GM21825 (cell line): ENCODE data around the gene TMEM151A.
"Not testable (repeated sequence)": the region's sequence is repeated elsewhere in the genome, so short reads cannot be mapped to it uniquely, and the experiment has no call there.

Experiments used
- ATAC-seq: cut with Tn5 transposase; IDR thresholded peaks from one replicate; pipeline ENCODE4 v1.9.1; 2021; ENCODE audit warnings: mild to moderate bottlenecking, moderate library complexity; ENCODE audit not compliant: unreplicated experiment

TMEM151A gene

GRCh38 chr11:66291706-66292542 is at the start of gene TMEM151A:
TMEM151A (plus strand) TSS chr11:66291894; CDS start chr11:66292014, 120 bp downstream.
- no peak for ATAC-seq

- no peak for ATAC-seq
Measured at GRCh38 chr11:66242095-66242765, 49.5 kb upstream of the TMEM151A start.

- no peak for ATAC-seq
Measured at GRCh38 chr11:66243782-66244535, 47.7 kb upstream of the TMEM151A start.

- ATAC-seq: no peak
Measured at GRCh38 chr11:66247295-66247694, 44.4 kb upstream of the TMEM151A start.

DNA sequence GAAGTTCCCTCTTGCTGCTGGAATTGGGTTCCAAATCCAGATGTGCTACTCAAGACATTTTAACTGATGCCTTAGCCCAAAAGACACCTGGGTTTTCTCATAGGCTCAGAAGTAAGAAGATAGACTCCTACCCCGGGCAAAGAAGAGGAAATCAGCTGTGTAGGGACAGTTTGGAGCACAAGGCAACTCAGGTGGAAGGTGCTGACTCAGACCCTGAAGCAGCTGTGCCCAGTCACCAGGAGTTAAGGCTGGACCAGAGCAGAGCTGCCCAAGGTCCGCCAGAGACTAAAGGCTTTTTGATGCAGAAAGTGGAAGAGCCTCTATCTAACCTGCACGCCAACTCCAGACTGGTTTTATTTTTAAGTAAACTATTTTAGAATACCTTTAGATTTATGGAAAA is 43.9 kb upstream of the TMEM151A start:
- no peak for ATAC-seq

DNA sequence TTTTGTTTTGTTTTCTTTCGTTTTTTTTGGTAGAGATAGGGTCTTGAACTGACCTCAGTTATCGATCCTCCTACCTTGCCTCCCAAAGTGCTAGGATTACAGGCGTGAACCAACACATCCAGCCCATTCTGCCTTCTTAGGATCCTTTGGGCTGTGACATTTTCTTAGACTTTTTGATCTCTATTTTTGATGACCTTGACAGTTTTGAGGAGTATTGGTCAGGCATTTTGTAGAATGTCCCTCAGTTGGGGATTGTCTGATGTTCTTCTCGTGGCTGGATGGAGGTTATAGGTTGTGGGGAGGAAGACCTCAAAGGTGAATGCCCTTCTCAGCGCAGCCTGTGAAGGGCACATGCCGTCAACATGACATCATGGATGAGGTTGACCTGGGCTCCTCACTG is 42.8 kb upstream of the TMEM151A start:
- no peak for ATAC-seq

DNA sequence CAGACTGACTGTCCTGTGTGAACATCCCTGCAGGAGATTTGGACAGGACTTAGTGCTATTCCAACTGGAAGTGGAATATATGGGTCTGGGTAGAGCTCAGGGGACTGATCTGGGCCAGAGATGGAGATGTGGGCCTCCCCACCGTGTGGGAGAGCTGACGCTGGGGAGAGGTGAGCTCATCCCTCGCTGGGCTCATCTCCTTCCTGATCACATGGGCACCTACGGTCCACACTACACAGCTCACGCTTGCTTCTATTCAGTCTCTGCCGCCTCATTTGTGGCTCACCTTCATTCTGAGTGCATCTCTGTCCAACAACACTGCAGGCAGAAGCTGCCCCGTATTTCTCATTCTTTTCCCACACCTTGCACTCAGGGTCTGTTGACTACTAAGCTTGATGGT is 39.9 kb upstream of the TMEM151A start:
- no peak for ATAC-seq

GRCh38 chr11:66253081-66253480 is 38.6 kb upstream of the TMEM151A start:
- not testable (repeated sequence) for ATAC-seq

- ATAC-seq: no peak
Measured at GRCh38 chr11:66258473-66258893, 33.2 kb upstream of the TMEM151A start.

GRCh38 chr11:66259225-66259624 is 32.5 kb upstream of the TMEM151A start:
- ATAC-seq: no peak

GRCh38 chr11:66259956-66260355 is 31.7 kb upstream of the TMEM151A start:
- no peak for ATAC-seq

DNA sequence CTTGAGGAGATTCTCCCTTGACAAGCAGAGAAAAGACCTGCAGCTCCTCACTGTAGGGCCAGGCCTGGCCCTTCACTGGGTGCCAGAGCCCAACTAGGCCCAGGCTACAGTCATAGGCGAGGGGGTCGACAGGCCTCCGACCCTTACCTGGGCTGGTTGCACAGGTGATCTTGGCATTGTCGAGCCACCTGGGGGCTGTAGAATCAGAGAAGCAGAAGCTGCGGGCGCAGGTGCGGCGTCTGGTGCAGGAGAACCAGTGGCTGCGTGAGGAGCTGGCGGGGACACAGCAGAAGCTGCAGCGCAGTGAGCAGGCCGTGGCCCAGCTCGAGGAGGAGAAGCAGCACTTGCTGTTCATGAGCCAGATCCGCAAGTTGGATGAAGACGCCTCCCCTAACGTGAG is 30.1 kb upstream of the TMEM151A start:
- no peak for ATAC-seq

DNA sequence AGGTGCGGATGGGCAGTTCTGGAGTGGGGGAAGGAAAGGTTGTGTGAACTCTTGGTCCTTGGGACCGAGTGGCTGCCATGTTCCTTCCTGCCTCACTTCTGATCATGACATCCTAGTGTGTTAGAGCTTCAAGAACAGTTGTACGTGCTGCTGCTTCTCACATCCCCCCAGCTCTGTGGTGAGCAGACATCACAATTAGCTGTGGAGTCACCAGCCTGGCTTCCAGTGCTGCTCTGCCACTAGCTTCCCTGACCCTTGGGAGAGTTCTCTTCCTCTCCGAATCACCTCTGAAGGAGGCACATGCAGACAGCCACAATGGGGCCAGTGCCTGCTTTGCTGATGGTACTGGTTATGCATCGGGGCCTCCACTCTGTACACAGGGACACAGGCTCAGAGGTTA is 29.5 kb upstream of the TMEM151A start:
- ATAC-seq: no peak

DNA sequence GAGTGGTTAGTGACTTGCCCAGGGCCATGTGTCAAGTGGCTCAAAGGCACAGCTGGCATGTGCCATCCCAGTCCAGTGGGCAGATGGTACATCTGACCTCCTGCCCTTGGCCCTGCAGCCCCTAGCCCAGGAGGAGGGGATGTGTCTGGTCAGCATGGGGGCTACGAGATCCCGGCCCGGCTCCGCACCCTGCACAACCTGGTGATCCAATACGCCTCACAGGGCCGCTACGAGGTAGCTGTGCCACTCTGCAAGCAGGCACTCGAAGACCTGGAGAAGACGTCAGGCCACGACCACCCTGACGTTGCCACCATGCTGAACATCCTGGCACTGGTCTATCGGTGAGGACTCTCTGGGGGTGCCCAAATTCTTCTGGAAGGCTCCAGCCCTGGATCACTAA is 29.0 kb upstream of the TMEM151A start:
- ATAC-seq: no peak

- no peak for ATAC-seq
Measured at GRCh38 chr11:66263231-66263630, 28.5 kb upstream of the TMEM151A start.

DNA sequence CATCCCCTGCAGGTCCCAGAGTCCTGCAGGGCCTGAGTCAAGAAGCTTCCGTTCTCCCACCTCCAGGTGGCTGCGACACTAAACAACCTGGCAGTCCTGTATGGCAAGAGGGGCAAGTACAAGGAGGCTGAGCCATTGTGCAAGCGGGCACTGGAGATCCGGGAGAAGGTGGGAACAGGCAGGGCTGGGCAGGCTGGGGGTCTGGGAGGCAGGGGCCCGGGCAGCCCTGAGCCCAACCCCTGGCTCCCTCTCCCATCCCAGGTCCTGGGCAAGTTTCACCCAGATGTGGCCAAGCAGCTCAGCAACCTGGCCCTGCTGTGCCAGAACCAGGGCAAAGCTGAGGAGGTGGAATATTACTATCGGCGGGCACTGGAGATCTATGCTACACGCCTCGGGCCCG is 27.9 kb upstream of the TMEM151A start:
- ATAC-seq: no peak

GRCh38 chr11:66264383-66264782 is 27.3 kb upstream of the TMEM151A start:
- ATAC-seq: no peak

- no peak for ATAC-seq
Measured at GRCh38 chr11:66264914-66265313, 26.8 kb upstream of the TMEM151A start.

DNA sequence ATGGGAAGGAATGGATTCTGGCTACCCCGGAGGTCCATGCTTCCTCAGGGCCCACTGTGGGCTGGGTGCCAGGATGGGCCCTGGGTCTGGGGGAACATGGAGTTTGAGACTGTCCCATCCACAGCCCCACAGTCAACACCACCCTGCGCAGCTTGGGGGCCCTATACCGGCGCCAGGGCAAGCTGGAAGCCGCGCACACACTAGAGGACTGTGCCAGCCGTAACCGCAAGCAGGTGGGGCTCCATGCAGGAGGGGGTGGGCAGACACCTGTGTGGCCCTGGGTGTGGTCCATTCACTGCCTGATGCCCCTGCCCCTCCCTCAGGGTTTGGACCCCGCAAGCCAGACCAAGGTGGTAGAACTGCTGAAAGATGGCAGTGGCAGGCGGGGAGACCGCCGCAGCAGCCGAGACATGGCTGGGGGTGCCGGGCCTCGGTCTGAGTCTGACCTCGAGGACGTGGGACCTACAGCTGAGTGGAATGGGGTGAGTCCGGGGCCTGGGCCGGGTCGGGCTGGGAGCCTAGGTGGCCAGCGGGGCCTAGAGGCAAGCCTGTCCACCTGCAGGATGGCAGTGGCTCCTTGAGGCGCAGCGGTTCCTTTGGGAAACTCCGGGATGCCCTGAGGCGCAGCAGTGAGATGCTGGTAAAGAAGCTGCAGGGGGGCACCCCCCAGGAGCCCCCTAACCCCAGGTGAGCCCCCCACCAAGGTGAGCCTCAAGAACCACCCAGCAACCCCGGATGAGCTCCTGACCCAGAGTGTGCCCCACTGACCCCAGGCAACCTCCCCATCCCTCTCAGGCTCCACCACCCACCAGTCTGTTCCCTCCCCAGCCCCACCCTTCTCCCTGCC is 25.9 kb upstream of the TMEM151A start:
- no peak for ATAC-seq

- ATAC-seq: no peak
Measured at GRCh38 chr11:66266378-66267038, 25.2 kb upstream of the TMEM151A start.
